Measurements from ENCODE around the gene MYOM1.

DNA sequence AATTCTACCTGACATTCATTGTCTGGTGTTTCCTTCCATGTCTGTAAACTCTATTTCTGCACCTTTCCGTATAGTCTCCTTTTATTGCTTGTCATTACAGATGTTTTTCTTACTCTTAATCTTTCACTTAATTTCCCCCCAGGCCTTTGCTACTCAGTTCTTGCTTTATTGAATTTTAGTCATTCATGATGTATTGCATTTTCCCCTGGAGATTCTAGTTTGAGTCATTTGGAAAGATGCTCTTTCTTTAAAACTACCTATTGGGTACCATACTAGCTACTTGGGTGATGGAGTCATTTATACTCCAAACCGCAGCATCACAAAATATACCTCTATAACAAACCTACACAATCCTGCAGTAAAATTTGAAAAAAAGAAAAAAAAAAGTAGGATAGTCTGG lies 179.6 kb downstream of the MYOM1 start:
- TF ChIP-seq, protein P1, sequence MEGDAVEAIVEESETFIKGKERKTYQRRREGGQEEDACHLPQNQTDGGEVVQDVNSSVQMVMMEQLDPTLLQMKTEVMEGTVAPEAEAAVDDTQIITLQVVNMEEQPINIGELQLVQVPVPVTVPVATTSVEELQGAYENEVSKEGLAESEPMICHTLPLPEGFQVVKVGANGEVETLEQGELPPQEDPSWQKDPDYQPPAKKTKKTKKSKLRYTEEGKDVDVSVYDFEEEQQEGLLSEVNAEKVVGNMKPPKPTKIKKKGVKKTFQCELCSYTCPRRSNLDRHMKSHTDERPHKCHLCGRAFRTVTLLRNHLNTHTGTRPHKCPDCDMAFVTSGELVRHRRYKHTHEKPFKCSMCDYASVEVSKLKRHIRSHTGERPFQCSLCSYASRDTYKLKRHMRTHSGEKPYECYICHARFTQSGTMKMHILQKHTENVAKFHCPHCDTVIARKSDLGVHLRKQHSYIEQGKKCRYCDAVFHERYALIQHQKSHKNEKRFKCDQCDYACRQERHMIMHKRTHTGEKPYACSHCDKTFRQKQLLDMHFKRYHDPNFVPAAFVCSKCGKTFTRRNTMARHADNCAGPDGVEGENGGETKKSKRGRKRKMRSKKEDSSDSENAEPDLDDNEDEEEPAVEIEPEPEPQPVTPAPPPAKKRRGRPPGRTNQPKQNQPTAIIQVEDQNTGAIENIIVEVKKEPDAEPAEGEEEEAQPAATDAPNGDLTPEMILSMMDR (IDR thresholded peaks at IDR 0.05): no peak
- TF ChIP-seq POLR2A (IDR thresholded peaks at IDR 0.05): no peak
- no peak for TF ChIP-seq POLR2AphosphoS5 (IDR thresholded peaks at IDR 0.05)
